NCI-H2196 (cell line): Measurements from ENCODE around the gene ADAMTSL1.
"Not testable (repeated sequence)": the region's sequence is repeated elsewhere in the genome, so short reads cannot be mapped to it uniquely, and the experiment has no call there.

Experiments
- DNase-seq: peaks from one replicate; lab custom pipeline; 2025; ENCODE audit not compliant: unreplicated experiment; lab: John Stamatoyannopoulos, UW

Gene ADAMTSL1

DNA sequence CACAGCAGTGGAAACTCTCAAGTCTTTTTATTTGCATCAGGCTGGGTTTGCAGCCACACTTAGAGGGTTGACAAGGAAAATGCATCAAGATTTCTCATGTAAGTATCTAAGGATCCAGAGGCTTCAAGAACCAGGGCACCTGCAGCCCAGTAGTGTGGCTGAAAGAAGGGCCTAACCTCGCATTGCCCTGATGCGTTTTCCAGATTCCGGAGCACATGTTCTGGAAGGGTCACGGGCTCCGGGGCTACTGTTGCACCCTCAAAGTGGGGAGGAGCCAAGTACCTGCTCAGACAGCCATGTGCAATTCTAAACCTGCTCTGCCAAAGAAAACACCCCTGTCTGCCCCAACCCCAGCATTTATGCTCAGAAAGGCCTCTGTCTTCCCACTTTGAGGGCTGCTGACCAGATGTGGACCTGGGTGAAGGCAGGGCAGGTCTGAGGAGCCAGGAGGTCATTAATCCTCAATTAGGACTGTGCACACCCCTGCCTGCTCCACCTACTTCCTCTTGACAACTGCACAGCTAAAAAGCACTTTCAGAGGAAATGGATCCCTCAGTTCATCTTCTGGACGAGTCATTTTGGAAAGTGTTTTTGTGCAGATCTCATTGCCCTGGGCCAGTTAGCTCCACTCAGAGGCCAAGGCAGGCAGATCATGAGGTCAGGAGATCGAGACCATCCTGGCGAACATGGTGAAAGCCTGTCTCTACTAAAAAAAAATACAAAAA is 448.4 kb downstream of the ADAMTSL1 start:
- no peak for DNase-seq

- no peak for DNase-seq
These were observed 449.2 kb downstream of the ADAMTSL1 start for GRCh38 chr9:18923167-18923566.

DNA sequence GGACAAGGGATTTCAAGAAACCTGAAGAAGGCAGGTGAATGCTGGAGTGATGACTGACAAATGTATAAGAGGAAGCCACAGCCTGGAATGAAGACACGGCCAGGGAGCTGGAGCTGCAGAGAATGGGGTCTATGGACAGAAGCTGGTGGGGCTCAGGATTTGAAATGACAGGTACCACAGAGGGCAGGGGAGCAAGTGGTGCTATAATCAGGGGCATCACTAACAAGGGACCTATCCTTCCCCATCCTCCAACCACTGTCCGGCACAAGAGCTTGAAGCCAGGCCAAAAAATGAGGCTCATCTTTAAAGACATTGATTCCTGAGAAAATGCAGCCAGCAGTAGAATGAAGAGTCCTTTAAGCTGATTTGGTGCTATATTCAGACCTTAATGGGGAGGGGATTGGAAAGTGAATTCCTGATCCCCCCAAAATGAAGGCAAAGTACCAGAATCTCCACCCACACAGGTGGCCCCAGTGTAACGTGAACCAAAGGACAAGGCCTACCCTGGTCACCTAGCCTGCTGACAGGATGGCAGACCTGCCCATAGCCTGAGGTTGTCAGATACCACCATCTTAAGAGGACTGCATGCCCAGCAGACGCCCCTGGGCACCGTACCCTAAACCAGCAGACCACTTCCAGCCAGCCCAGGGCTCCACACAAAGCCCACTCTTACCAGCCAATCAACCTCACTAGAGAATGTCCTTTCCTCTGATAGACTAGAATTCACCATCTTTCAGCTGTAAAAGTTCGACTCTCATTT is 449.9 kb downstream of the ADAMTSL1 start:
- no peak for DNase-seq

DNA sequence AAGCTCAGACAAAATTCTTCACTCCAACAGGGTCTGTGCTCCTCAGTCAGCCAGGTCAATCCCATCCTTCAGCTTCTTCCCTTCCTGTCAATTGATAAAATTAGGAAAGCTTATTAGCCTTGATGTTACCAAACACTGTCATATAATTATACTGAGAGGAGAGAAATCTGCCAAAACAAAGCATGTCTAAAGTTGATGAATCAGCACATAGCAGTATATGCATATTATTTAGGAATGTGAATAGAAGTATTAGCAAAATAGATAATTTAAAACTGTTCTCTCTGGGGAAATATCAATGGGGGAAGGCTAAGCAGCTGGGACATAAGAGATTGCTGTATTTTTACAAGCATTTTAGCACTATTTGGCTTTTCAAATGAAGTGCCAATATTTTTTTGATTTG is 451.9 kb downstream of the ADAMTSL1 start:
- no peak for DNase-seq

- DNase-seq, result no peak
These were observed 452.6 kb downstream of the ADAMTSL1 start for GRCh38 chr9:18926513-18926912.

DNA sequence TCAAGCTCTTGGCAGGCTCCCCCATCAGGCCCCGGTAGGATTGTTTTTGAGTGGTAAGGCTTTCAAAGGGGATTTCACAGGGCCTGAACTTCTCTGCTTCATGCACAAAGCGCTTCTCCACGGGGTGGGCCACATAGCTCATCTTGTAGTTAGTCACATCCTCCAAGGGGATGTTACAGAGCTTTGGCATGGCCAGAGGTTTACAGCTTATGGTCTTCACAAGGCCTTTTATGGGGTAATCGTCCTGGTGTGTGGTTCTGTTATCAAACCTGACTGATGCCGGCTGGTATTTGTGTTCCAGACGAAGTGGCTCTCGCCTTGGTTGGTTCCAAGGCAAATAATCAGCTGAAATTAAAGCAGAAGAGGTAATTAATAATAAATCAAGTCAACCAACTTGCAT is 454.8 kb downstream of the ADAMTSL1 start:
- no peak for DNase-seq

GRCh38 chr9:18930611-18931010 is 456.7 kb downstream of the ADAMTSL1 start:
- DNase-seq, result not testable (repeated sequence)

DNA sequence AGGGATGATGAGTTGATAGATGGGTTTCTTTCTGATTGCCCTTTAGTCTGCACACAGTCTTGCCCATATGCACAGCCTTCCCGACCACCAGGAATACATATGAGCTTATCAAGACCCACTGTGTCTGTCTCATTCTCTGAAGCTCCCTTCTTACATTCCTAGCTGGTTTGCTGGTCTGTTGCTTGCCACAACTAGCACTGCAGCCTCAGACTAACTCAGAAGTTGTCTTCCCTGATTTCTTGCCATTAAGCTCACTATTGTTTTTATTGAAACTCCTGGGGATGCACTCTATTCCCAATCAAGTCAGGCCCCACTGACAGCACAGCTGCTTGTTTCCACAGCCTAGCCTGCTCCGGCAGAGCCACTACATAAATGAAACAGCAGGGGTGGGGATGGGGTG is 461.6 kb downstream of the ADAMTSL1 start:
- no peak for DNase-seq

GRCh38 chr9:18936094-18936871 is 462.3 kb downstream of the ADAMTSL1 start:
- DNase-seq, result no peak

DNA sequence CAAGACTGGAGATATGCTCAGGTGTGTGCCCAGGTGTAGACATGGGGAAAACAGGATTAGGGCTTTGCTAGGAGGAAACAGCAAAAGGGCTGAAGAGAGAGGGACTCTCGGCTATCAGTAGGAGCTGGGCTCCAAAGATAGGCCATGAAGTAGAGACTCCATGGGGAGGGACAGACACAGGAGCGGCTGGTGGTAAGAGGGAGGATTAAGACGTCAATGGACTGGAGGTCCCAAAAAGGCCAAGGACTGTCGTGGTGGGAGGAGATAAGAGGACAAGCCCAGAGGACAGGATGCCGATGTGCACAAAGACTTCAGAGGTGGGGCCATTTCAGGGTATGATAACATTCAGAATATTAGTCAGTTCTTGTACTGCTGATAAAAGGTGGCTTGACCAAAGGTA is 466.0 kb downstream of the ADAMTSL1 start:
- DNase-seq, result no peak

GRCh38 chr9:18941060-18941740 is 467.2 kb downstream of the ADAMTSL1 start:
- no peak for DNase-seq

- DNase-seq, result no peak
These were observed 468.8 kb downstream of the ADAMTSL1 start for GRCh38 chr9:18942801-18943200.

DNA sequence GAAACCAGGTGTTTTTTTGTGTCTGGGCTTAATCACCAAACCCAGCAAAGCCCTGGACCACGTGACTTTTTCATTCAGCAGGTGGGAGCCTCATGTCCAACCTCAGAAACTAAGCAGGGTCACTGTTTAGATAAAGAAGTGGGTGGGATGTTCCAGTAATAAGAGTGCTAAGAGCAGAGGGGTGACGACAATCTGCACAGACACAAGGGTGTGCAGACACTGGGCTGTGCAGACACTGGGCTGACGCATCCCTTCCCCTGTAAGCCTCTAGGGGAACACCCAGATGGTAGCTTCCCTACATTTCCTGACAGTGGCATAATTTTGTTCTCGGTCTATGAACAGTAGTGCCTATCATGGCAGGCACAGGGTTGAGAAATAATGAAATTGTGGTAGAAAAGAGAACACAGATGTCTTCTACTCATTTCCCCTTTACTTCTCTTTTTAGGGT is 474.0 kb downstream of the ADAMTSL1 start:
- DNase-seq, result no peak

DNA sequence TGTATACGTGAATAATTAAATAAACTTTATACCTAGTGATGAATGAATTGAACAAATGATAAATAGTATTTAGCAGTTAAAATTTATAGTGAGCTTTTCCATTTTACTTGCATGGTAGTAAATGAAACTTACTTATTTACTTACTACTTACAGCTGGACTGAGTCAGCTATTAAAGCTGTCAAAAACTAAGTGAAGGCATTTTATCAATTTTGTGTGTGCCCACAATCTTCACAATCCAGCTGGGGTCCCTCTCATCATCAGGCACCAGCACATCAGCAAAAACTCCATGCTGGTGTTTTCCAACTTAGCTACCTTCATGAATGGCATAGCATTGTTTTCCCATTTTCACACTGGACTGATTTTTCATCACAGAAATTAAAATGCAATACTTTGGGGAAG is 478.0 kb downstream of the ADAMTSL1 start:
- DNase-seq, result no peak

DNA sequence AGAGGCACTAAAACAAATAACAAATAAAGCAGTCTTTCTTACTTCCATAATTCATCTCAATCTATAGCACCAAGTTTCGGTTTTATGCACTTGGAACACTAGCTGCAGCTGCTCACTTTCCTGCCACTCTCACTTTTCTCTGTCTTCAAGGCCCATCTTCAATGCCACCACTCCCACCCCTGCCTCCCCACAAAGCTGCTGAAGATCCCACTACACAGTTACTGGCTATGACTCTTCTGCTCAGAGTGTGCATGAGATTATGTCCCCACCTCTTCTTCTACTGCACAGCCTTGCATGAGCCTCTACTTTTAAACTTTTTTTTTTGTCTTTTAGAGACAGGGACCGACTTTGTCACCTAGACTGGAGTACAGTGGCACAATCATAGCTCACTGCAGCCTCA is 481.7 kb downstream of the ADAMTSL1 start:
- no peak for DNase-seq
